Upper lobe of left lung (tissue), 4 donors: Measurements from ENCODE around the gene OR51F2.
"Not testable (repeated sequence)": the region's sequence is repeated elsewhere in the genome, so short reads cannot be mapped to it uniquely, and the experiment has no call there.

ENCODE experiments used
- EP300 ChIP-seq, 4 donors: sonication (generic); formaldehyde crosslinking; IDR thresholded peaks; one replicate each; pipeline ENCODE4 v1.5.1; 2017; ENCODE audit warnings: antibody characterized with exemption in 4 of 4, control low read depth in 2 of 4
- TF ChIP-seq, protein P1 (sequence below), 6 experiments: fragments of 450-650 bp in 4 of 6; fragments of 200-600 bp in 2 of 6; sonication (generic) in 2 of 6; IDR thresholded peaks; one replicate each; pipeline ENCODE4 v1.5.1; 2016 to 2019; ENCODE audit warnings: antibody characterized with exemption in 6 of 6

GRCh38 chr11:4801316-4801715, 19.8 kb upstream of the OR51F2 start:
- TF ChIP-seq, protein P1, sequence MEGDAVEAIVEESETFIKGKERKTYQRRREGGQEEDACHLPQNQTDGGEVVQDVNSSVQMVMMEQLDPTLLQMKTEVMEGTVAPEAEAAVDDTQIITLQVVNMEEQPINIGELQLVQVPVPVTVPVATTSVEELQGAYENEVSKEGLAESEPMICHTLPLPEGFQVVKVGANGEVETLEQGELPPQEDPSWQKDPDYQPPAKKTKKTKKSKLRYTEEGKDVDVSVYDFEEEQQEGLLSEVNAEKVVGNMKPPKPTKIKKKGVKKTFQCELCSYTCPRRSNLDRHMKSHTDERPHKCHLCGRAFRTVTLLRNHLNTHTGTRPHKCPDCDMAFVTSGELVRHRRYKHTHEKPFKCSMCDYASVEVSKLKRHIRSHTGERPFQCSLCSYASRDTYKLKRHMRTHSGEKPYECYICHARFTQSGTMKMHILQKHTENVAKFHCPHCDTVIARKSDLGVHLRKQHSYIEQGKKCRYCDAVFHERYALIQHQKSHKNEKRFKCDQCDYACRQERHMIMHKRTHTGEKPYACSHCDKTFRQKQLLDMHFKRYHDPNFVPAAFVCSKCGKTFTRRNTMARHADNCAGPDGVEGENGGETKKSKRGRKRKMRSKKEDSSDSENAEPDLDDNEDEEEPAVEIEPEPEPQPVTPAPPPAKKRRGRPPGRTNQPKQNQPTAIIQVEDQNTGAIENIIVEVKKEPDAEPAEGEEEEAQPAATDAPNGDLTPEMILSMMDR (IDR thresholded peaks at IDR 0.05): not testable (repeated sequence)
- not testable (repeated sequence) for TF ChIP-seq EP300 (IDR thresholded peaks at IDR 0.05)
